GM19324 (cell line): Measurements from ENCODE around the gene DHX30.
"Not testable (repeated sequence)": the region's sequence is repeated elsewhere in the genome, so short reads cannot be mapped to it uniquely, and the experiment has no call there.

Experiments
- ATAC-seq: cut with Tn5 transposase; IDR thresholded peaks from one replicate; pipeline ENCODE4 v1.9.1; 2021; ENCODE audit warnings: mild to moderate bottlenecking, moderate library complexity; ENCODE audit not compliant: unreplicated experiment, low FRiP score

DHX30 gene

DNA sequence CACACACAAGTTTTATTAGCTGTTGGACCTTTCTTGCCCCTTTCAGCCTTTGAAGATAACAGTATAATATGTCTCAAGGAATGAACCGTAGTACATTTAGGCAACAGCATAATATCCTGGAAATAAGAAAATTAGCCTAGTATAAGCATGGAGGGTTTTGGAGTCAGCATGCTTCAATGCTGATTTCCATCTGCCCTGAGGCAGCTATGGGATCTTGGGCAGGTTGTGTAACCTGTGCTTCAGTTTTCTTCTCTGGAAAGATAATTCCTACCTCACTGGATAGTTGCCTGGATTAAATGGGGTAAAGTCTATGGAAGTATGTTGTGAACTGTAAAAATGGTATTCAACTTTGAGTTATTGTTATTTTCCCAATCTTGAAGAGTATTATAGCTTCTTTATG, 1.6 kb downstream of the DHX30 start:
- ATAC-seq = no peak

DNA sequence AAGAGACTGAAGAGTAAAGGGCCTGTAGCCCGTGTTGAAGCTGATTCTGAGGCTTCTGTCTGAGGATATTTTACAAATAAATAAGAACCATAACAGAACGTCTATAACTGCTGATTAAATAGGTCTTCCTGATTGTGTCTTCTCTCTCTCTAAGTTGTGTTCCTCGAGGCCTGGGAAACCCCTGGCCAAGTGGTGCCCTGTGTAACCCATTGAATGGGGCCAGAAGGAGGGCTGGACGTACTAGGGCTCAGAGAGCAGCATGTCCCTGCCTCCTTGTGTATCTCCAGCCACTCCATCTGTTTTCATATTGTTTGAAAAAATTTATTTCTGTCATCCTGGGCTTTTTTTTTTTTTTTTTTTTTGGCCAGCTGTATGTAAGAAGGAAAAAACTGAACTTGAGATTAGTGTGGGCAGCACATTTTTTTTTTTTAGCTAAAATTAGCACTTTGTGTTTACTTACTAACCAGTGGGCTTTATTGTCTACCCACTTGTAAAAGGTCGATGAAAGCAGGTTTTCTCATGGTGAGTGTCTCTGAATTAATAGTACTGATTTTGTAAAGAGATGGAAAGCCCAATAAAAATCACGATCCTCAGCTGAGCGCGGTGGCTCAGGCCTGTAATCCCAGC, 10.7 kb downstream of the DHX30 start:
- ATAC-seq = no peak

GRCh38 chr3:47817609-47818008, 14.7 kb downstream of the DHX30 start:
- no peak for ATAC-seq

GRCh38 chr3:47824541-47825473, 21.9 kb downstream of the DHX30 start:
- peak; percentile 94 for ATAC-seq

DNA sequence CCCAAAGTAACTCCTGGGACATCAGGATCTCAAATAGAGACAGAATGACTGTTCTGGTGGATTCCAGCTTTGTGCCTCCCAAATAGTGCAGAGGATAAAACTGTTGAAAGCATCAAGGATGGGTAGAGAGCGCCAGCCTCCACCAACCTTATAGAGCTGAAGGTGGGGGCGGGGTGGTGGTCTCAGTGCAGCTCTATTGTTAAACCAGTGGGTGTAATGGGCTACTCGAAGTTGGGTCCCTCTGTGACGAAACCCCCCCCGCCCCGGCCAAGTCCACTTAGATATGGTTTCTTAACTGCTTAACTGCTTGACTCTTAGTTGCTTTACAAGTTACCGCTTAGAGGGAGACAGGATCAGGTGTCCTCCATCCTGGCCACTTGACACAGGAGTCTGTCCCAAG, 22.7 kb downstream of the DHX30 start:
- ATAC-seq = no peak

GRCh38 chr3:47829482-47829881, 26.5 kb downstream of the DHX30 start:
- ATAC-seq = not testable (repeated sequence)

- no peak for ATAC-seq
Observed at GRCh38 chr3:47836986-47837385, 34.0 kb downstream of the DHX30 start.

DNA sequence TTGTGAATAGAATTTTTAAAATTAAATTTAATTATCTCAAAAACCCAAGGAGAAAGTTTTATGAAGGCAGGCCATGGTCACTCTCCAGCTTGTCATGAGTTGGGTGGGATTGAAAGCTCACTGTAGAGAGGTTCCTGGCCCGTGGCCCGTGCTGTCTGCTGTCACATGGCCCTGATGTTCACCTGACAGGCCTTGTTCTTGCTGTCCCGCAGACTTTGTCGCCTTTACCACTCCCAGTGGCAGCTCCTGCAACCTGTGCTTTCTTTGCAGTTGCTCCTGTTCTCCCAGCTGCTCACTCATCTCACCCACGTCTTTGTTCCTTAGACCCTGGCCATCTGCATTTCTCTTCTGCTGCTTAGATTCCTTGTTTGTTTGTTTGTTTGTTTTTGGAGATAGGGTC, 35.6 kb downstream of the DHX30 start:
- no peak for ATAC-seq

DNA sequence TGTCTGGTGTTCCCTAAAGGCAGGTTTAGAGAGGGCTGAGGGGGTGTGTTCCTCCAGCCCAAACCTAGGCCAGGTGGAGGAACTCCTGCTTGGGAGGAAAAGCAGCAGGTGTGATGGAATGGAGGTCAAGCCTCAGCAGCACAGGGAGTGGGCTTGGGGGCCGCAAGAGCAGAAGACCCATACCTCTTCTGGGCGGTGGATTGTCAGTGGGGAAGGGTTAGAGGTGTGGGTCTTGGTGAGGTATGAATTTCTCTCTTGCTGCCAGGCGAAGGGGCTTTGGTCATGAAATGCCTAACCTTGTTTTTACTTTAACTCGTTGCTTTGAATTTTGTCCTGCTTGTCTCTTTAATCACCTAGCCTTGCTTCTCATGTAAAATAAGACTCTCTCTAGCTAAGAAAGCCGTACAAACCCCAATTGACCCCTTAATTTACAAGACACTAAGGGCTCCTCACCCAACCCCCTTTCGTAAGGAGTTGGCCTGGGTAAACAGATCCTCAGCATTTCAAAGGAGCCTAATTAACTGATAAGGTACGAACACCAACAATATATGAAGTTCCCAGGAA, 38.9 kb downstream of the DHX30 start:
- no peak for ATAC-seq

- no peak for ATAC-seq
Observed at GRCh38 chr3:47846186-47846879, 43.4 kb downstream of the DHX30 start.

- ATAC-seq = no peak
Observed at GRCh38 chr3:47846880-47847248, 43.9 kb downstream of the DHX30 start.

DNA sequence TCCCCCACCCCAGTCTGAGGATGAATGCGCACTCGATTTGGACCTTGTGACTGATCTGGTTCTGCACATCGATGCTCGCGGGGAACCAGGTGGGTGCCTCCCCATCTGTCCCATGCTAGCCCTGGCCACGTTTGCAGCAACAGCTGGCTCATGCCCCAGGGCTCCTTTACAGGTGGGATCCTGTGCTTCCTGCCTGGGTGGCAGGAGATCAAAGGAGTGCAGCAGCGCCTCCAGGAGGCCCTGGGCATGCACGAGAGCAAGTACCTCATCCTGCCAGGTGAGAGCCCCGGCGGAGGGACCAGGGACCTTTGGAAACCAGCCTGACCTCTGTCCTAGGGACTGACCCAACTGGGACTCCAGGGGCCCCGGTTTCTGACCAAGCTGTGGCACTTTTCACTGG, 44.3 kb downstream of the DHX30 start:
- ATAC-seq = no peak

GRCh38 chr3:47847801-47848518, 45.0 kb downstream of the DHX30 start:
- no peak for ATAC-seq

DNA sequence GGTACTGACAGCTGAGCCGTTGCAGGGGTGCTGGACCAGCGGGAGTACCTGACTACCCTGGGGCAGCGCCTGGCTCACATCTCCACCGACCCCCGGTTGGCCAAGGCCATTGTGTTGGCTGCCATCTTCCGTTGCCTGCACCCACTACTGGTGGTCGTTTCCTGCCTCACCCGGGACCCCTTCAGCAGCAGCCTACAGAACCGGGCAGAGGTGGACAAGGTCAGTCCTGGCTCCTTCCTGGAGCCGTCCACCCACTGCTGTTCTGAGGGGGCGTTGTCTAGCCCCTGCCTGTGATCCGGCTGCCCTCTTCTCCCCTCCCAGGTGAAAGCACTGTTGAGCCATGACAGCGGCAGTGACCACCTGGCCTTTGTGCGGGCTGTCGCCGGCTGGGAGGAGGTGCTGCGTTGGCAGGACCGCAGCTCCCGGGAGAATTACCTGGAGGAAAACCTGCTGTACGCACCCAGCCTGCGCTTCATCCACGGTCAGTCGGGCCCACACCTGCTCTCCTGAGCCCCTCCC, 45.7 kb downstream of the DHX30 start:
- ATAC-seq = no peak

- no peak for ATAC-seq
Observed at GRCh38 chr3:47849186-47849698, 46.3 kb downstream of the DHX30 start.

GRCh38 chr3:47849699-47850563, 47.0 kb downstream of the DHX30 start:
- no peak for ATAC-seq

GRCh38 chr3:47850564-47851410, 47.8 kb downstream of the DHX30 start:
- no peak for ATAC-seq
